Osteoblast (primary cell): ENCODE measurements around the gene RNF144A. TPM values are rescaled to one million over a fixed set of nuclear protein-coding genes. Genes with fewer than 3 reads are reported as not detected.

Experiments
- DNase-seq: peaks from one replicate; pipeline ENCODE4 v3.0.0; 2011; ENCODE audit warnings: low spot score, mixed read lengths; ENCODE audit not compliant: insufficient read length; ENCODE audit errors: missing footprints
- H2AFZ ChIP-seq: 2 replicates; pipeline ENCODE4 v1.6.0; 2011; ENCODE audit warnings: mild to moderate bottlenecking, low read length
- H3K27ac ChIP-seq: 2 replicates; pipeline ENCODE4 v1.5.1; 2011; ENCODE audit warnings: mild to moderate bottlenecking, low read depth, low read length, moderate library complexity
- H3K27me3 ChIP-seq: 2 replicates; pipeline ENCODE4 v1.6.0; 2012; ENCODE audit warnings: mild to moderate bottlenecking, control low read depth, inconsistent platforms, low read length, moderate library complexity; ENCODE audit not compliant: insufficient read depth
- H3K36me3 ChIP-seq: 2 replicates; pipeline ENCODE4 v1.5.1; 2011; ENCODE audit warnings: mild to moderate bottlenecking, low read length, control low read depth, moderate library complexity; ENCODE audit not compliant: insufficient read depth
- H3K4me1 ChIP-seq: 2 replicates; pipeline ENCODE4 v1.5.1; 2011; ENCODE audit warnings: mild to moderate bottlenecking, low read length, control low read depth, moderate library complexity; ENCODE audit not compliant: insufficient read depth
- H3K4me2 ChIP-seq: 2 replicates; pipeline ENCODE4 v1.6.0; 2011; ENCODE audit warnings: mild to moderate bottlenecking, low read length; ENCODE audit not compliant: insufficient read depth
- H3K4me3 ChIP-seq: fragments of 200-600 bp; sonication (generic); 3 replicates; pipeline ENCODE4 v1.5.1; 2012; ENCODE audit warnings: mild to moderate bottlenecking, low read length, inconsistent platforms; ENCODE audit not compliant: insufficient read depth
- H3K79me2 ChIP-seq: 2 replicates; pipeline ENCODE4 v1.6.0; 2012; ENCODE audit warnings: mild to moderate bottlenecking, low read length, control low read depth, inconsistent platforms; ENCODE audit not compliant: insufficient read depth
- H3K9me3 ChIP-seq: 2 replicates; pipeline ENCODE4 v1.5.1; 2011; ENCODE audit warnings: low read depth, low read length, control low read depth
- H4K20me1 ChIP-seq: 2 replicates; pipeline ENCODE4 v1.6.0; 2012; ENCODE audit warnings: mild to moderate bottlenecking, low read length, control low read depth; ENCODE audit not compliant: insufficient read depth
- CTCF ChIP-seq: IDR thresholded peaks from 2 replicates; pipeline ENCODE4 v1.5.1; 2011; ENCODE audit warnings: mild to moderate bottlenecking, low read depth, low read length, moderate library complexity; ENCODE audit errors: extremely low read depth
- total RNA-seq: library from RNA; depleted of rRNA; stranded (reverse); fragments of >200 nt; gene quantifications from 2 replicates; pipeline ENCODE4 v1.2.3, GENCODE V29; 2012

RNF144A gene
- total RNA-seq, 1 donor = 15.9 TPM

GRCh38 chr2:6914828-6915227 lies 2.4 kb upstream of the RNF144A start:
- no peak for DNase-seq
- H3K36me3 ChIP-seq = no peaks in the 10 kb centered on the region
- H4K20me1 ChIP-seq = no peaks in the 10 kb centered on the region
- H3K9me3 ChIP-seq = no peaks in the 10 kb centered on the region
- no peak for TF ChIP-seq CTCF
- H3K4me1 ChIP-seq = no peaks in the 10 kb centered on the region
- no peak overlapping the region for H3K4me2 ChIP-seq
- H3K27me3 ChIP-seq = peaks cover 10% of the 10 kb centered on the region
- no peak overlapping the region for H2AFZ ChIP-seq
- H3K4me3 ChIP-seq = no peak overlapping the region
- no peak overlapping the region for H3K27ac ChIP-seq
- no peaks in the 10 kb centered on the region for H3K79me2 ChIP-seq

GRCh38 chr2:6915399-6915798 lies 1.8 kb upstream of the RNF144A start:
- H3K9me3 ChIP-seq = no peaks in the 10 kb centered on the region
- no peaks in the 10 kb centered on the region for H4K20me1 ChIP-seq
- no peak overlapping the region for H3K27ac ChIP-seq
- no peak for TF ChIP-seq CTCF
- H3K79me2 ChIP-seq = no peaks in the 10 kb centered on the region
- H3K36me3 ChIP-seq = no peaks in the 10 kb centered on the region
- no peak overlapping the region for H2AFZ ChIP-seq
- H3K4me2 ChIP-seq = no peak overlapping the region
- no peak overlapping the region for H3K4me3 ChIP-seq
- DNase-seq = no peak
- H3K27me3 ChIP-seq = peaks cover 10% of the 10 kb centered on the region
- H3K4me1 ChIP-seq = no peaks in the 10 kb centered on the region

- no peak for TF ChIP-seq CTCF
- no peaks in the 10 kb centered on the region for H3K79me2 ChIP-seq
- H3K36me3 ChIP-seq = no peaks in the 10 kb centered on the region
- H2AFZ ChIP-seq = no peak overlapping the region
- H3K4me3 ChIP-seq = no peak overlapping the region
- H3K4me2 ChIP-seq = no peak overlapping the region
- no peaks in the 10 kb centered on the region for H3K9me3 ChIP-seq
- DNase-seq = no peak
- H3K4me1 ChIP-seq = no peaks in the 10 kb centered on the region
- H3K27ac ChIP-seq = no peak overlapping the region
- no peaks in the 10 kb centered on the region for H4K20me1 ChIP-seq
- peaks cover 10% of the 10 kb centered on the region for H3K27me3 ChIP-seq
Measured at GRCh38 chr2:6916224-6916623, 988 bp upstream of the RNF144A start.

GRCh38 chr2:6916736-6917070 lies 509 bp upstream of the RNF144A start:
- Histone ChIP-seq H3K27ac (no peak overlapping the region), H3K27me3 (peaks cover 10% of the 10 kb centered on the region), H3K36me3 (no peaks in the 10 kb centered on the region), H3K4me1 (no peaks in the 10 kb centered on the region), H2AFZ (peak overlapping the region; percentile 56), H3K4me2 (peak overlapping the region; percentile 32), H3K4me3 (peak overlapping the region; percentile 30), H4K20me1 (no peaks in the 10 kb centered on the region), H3K9me3 (no peaks in the 10 kb centered on the region), H3K79me2 (no peaks in the 10 kb centered on the region)
- no peak for DNase-seq
- no peak for TF ChIP-seq CTCF
